Measurements from ENCODE around the gene MEF2D.

- no peak for TF ChIP-seq CTCF (optimal IDR thresholded peaks at IDR 0.05 in 1 of 3, IDR thresholded peaks at IDR 0.05 in 1 of 3, conservative IDR thresholded peaks at IDR 0.05 in 1 of 3; ENCODE audit: extremely low read depth in 1 of 3, insufficient read depth in 2 of 3, low read length in 3 of 3)
- TF ChIP-seq EZH2 (IDR thresholded peaks at IDR 0.05; ENCODE audit: low read length): peak; percentile 52
Measured at GRCh38 chr1:156421939-156422601, 78.5 kb downstream of the MEF2D start.

Data from keratinocyte (primary cell).